GM19351 (cell line): Measurements from ENCODE around the gene MYCBPAP.

Source experiments
- ATAC-seq: cut with Tn5 transposase; IDR thresholded peaks from one replicate; pipeline ENCODE4 v1.9.1; 2021; ENCODE audit warnings: mild to moderate bottlenecking, moderate library complexity; ENCODE audit not compliant: unreplicated experiment

MYCBPAP gene

GRCh38 chr17:50507871-50508572 is at the start of gene MYCBPAP:
Gene MYCBPAP (plus strand): TSS chr17:50508439. CDS start chr17:50508675, 236 bp downstream.
- peak; percentile 41 for ATAC-seq

- no peak for ATAC-seq
Observed at GRCh38 chr17:50458701-50459676, 49.2 kb upstream of the MYCBPAP start.

- no peak for ATAC-seq
Observed at GRCh38 chr17:50459756-50460155, 48.5 kb upstream of the MYCBPAP start.

- ATAC-seq = no peak
Observed at GRCh38 chr17:50460831-50461526, 47.3 kb upstream of the MYCBPAP start.

GRCh38 chr17:50461550-50462132 is 46.6 kb upstream of the MYCBPAP start:
- ATAC-seq = no peak

GRCh38 chr17:50462446-50462845 is 45.8 kb upstream of the MYCBPAP start:
- no peak for ATAC-seq

GRCh38 chr17:50464121-50464520 is 44.1 kb upstream of the MYCBPAP start:
- no peak for ATAC-seq

- no peak for ATAC-seq
Observed at GRCh38 chr17:50464736-50465135, 43.5 kb upstream of the MYCBPAP start.

GRCh38 chr17:50465171-50465570 is 43.1 kb upstream of the MYCBPAP start:
- ATAC-seq = no peak

GRCh38 chr17:50465635-50466034 is 42.6 kb upstream of the MYCBPAP start:
- no peak for ATAC-seq

- no peak for ATAC-seq
Observed at GRCh38 chr17:50466371-50467113, 41.7 kb upstream of the MYCBPAP start.

GRCh38 chr17:50467114-50467854 is 41.0 kb upstream of the MYCBPAP start:
- no peak for ATAC-seq

GRCh38 chr17:50467855-50468303 is 40.4 kb upstream of the MYCBPAP start:
- no peak for ATAC-seq

- no peak for ATAC-seq
Observed at GRCh38 chr17:50468304-50469207, 39.7 kb upstream of the MYCBPAP start, which contains the start of gene CHAD. Gene CHAD (minus strand): TSS chr17:50468880. CDS start chr17:50468813, 67 bp downstream.

- no peak for ATAC-seq
Observed at GRCh38 chr17:50469208-50469605, 39.0 kb upstream of the MYCBPAP start.

GRCh38 chr17:50469671-50470305 is 38.5 kb upstream of the MYCBPAP start:
- ATAC-seq = no peak

- ATAC-seq = no peak
Observed at GRCh38 chr17:50470426-50470825, 37.8 kb upstream of the MYCBPAP start.
